K562 (cell line): ENCODE results near the gene SAP25. TPM values are rescaled to one million over a fixed set of nuclear protein-coding genes. Genes with fewer than 3 reads are reported as not detected.

Experiments used
- CHCHD3 ChIP-seq: fragments of 250-450 bp; sonication (Bioruptor Pico); IDR thresholded peaks from 2 replicates; pipeline ENCODE4 v2.1.2; 2022; ENCODE audit warnings: mild to moderate bottlenecking
- E2F5 ChIP-seq: sonication (generic); formaldehyde crosslinking; IDR thresholded peaks from 2 replicates; pipeline ENCODE4 v1.8.0; 2022; ENCODE audit warnings: mild to moderate bottlenecking, missing genetic modification reagents
- HDAC2 ChIP-seq: fragments of 450-650 bp; IDR thresholded peaks from 2 replicates; pipeline ENCODE4 v1.6.1; 2016; ENCODE audit warnings: mild to moderate bottlenecking
- IRF9 ChIP-seq: fragments of 450-650 bp; IDR thresholded peaks from 2 replicates; pipeline ENCODE4 v1.6.1; 2016; ENCODE audit warnings: missing biosample characterization, missing genetic modification characterization
- KAT8 ChIP-seq: fragments of 450-650 bp; IDR thresholded peaks from 2 replicates; pipeline ENCODE4 v1.6.1; 2016; ENCODE audit warnings: low read depth, mild to moderate bottlenecking
- MAX ChIP-seq: sonication (generic); formaldehyde crosslinking; IDR thresholded peaks from 2 replicates; pipeline ENCODE4 v1.9.0; 2022; ENCODE audit warnings: mild to moderate bottlenecking, missing genetic modification reagents
- MTF1 ChIP-seq: fragments of 250-450 bp; sonication (Bioruptor Pico); IDR thresholded peaks from 2 replicates; pipeline ENCODE4 v1.9.0; 2021; ENCODE audit warnings: moderate library complexity, mild to moderate bottlenecking, inconsistent platforms, borderline replicate concordance
- PML ChIP-seq: IDR thresholded peaks from 2 replicates; pipeline ENCODE4 v1.6.1; 2012; ENCODE audit warnings: low read length, inconsistent platforms
- SAFB2 ChIP-seq: fragments of 200-400 bp; formaldehyde crosslinking; IDR thresholded peaks from 2 replicates; pipeline ENCODE4 v1.6.1; 2018; ENCODE audit warnings: borderline replicate concordance, low read length, low read depth, moderate library complexity; ENCODE audit not compliant: severe bottlenecking
- SRSF1 ChIP-seq: fragments of 200-400 bp; formaldehyde crosslinking; IDR thresholded peaks from 2 replicates; pipeline ENCODE4 v1.6.1; 2017; ENCODE audit warnings: mild to moderate bottlenecking, low read depth, low read length, moderate library complexity
- TBL1XR1 ChIP-seq, 2 experiments: IDR thresholded peaks; 2 replicates each; pipeline ENCODE4 v1.6.1; 2012; ENCODE audit warnings: improper control_type of control experiment in 2 of 2, low read length in 2 of 2, mild to moderate bottlenecking in 1 of 2
- TFAP4 ChIP-seq: sonication (generic); formaldehyde crosslinking; IDR thresholded peaks from 2 replicates; pipeline ENCODE4 v1.8.0; 2022; ENCODE audit warnings: missing genetic modification reagents, mild to moderate bottlenecking, moderate library complexity, borderline replicate concordance
- UBTF ChIP-seq, 2 experiments: IDR thresholded peaks; 2 replicates each; pipeline ENCODE4 v1.6.1; 2012; ENCODE audit warnings: improper control_type of control experiment in 2 of 2, low read depth in 2 of 2, low read length in 2 of 2, borderline replicate concordance in 1 of 2
- ZBTB11 ChIP-seq, 3 experiments: fragments of 200-800 bp in 1 of 3; fragments of 250-450 bp in 1 of 3; fragments of 450-650 bp in 1 of 3; sonication (Bioruptor Pico) in 1 of 3; sonication (Bioruptor generic) in 1 of 3; formaldehyde crosslinking in 1 of 3; IDR thresholded peaks; 2 replicates each; pipeline versions ENCODE4 v1.6.1 to v1.8.0; 2016 to 2022; ENCODE audit warnings: mild to moderate bottlenecking in 2 of 3, missing genetic modification characterization in 2 of 3, missing compliant biosample characterization in 1 of 3, moderate library complexity in 1 of 3
- ZNF57 ChIP-seq: fragments of 450-650 bp; formaldehyde crosslinking; IDR thresholded peaks from 2 replicates; pipeline ENCODE4 v1.4.0; 2020; ENCODE audit warnings: mild to moderate bottlenecking, moderate library complexity
- ZNF583 ChIP-seq: fragments of 250-450 bp; sonication (Bioruptor Pico); IDR thresholded peaks from 2 replicates; pipeline ENCODE4 v1.4.0; 2020
- ZNF589 ChIP-seq: fragments of 200-800 bp; sonication (Bioruptor generic); IDR thresholded peaks from 2 replicates; pipeline ENCODE4 v1.6.1; 2016; ENCODE audit warnings: low read depth, missing genetic modification characterization, missing compliant biosample characterization
- polyA plus RNA-seq, 8 experiments: library from polyadenylated mRNA; depleted of rRNA in 4 of 8; stranded (reverse) in 5 of 8; unstranded in 3 of 8; fragments of >200 nt; fragmentation: Nextera tagmentation in 2 of 8; fragmentation: Illumina TruSeq in 1 of 8; extraction: Ambion mirVana in 2 of 8; extraction: Trizol in 1 of 8; gene quantifications; 2 replicates each; pipeline versions ENCODE4 v1.2.1 to v1.2.3, GENCODE V29; 2011 to 2014; ENCODE audit warnings: inconsistent platforms in 1 of 8, missing spikeins in 1 of 8
- total RNA-seq, 7 experiments: library from RNA; depleted of rRNA in 6 of 7; stranded (reverse); fragments of >200 nt in 6 of 7; fragmentation: Illumina TruSeq in 2 of 7; extraction: Trizol in 2 of 7; gene quantifications; 2 replicates each; pipeline versions ENCODE4 v1.2.1 to v1.2.3, GENCODE V29; 2011 to 2021; ENCODE audit warnings: low replicate concordance in 1 of 7

The SAP25 gene
- total and polyA plus RNA-seq, 9 of the 15 experiments (the other 6 are each of a cell fraction or from before 2014, with no cell fraction given) = 0.13 to 5.3 (median 0.78) TPM; not detected in 1

- TF ChIP-seq HDAC2 (peak; percentile 78), UBTF (IDR thresholded peaks at IDR 0.05; ENCODE audit: borderline replicate concordance in 1 of 2, low read depth in 2 of 2, low read length in 2 of 2) (peak; percentile 47 to 89; a peak in 2 of 4 replicates), ZBTB11 (CRISPR knock-in tag; IDR thresholded peaks at IDR 0.05) (no peak), ZNF583 (CRISPR knock-in tag) (peak; percentile 59; the same call in 1 of the 2 replicates), TBL1XR1 (IDR thresholded peaks at IDR 0.05; ENCODE audit: low read length in 2 of 2) (no peak), SAFB2 (no peak), MAX (peak; percentile 95), MTF1 (CRISPR knock-in tag) (0 out of 2 replicates have a peak, but pooled peaks have one; percentile 66), CHCHD3 (CRISPR knock-in tag) (no peak), IRF9 (tag) (no peak), ZNF57 (no peak), PML (peak; percentile 61; the same call in 1 of the 2 replicates), ZNF589 (CRISPR knock-in tag) (no peak), KAT8 (no peak), E2F5 (CRISPR knock-in tag) (no peak), SRSF1 (no peak), TFAP4 (CRISPR knock-in tag) (peak; percentile 77)
These were observed 34.9 kb downstream of the SAP25 start, which contains the start of gene AGFG2 (continued) for GRCh38 chr7:100538654-100539435.
